Cardiac fibroblast (primary cell): ENCODE data around the gene PALD1.
A peak's percentile ranks its signal among the peaks of the same experiment; 100 is the strongest.

Source experiments
- DNase-seq, 2 donors: peaks; one replicate each; pipeline versions ENCODE4 v3.0.0 to v3.0.0-alpha.2; 2010; ENCODE audit warnings: low read depth in 2 of 2
- H3K4me3 ChIP-seq, 2 donors: replicated peaks in 1 of 2; 1 replicate in 1 of 2; 2 replicates in 1 of 2; pipeline ENCODE4 v1.5.1; 2011; ENCODE audit warnings: low read depth in 2 of 2, low read length in 2 of 2, mild to moderate bottlenecking in 2 of 2, moderate library complexity in 1 of 2
- TF ChIP-seq, protein P1 (sequence below): IDR thresholded peaks from one replicate; pipeline ENCODE4 v1.5.1; 2011; ENCODE audit warnings: low read depth, mild to moderate bottlenecking, low read length, inconsistent platforms

PALD1 gene

DNA sequence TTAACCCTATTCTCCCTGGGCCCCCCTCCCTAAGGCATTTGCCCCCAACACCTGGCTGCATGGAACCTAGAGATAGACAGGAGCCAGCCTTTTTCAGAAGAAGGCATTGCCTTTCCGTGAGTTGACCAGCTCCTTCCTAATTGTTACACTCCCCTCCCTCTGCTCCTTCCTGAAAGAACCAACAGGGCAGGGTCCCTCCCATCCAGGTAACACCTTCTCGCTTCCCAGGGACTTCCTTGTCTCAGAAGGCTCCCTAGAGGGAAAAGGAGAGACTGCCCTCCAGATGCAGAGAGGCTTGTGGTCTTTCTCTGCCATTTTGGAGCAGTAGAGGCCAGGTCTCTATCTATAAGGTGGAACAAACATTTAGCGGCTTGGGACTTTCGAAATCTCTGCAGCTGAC lies 31.9 kb downstream of the PALD1 start:
- H3K4me3 ChIP-seq: no peak overlapping the region
- TF ChIP-seq, protein P1, sequence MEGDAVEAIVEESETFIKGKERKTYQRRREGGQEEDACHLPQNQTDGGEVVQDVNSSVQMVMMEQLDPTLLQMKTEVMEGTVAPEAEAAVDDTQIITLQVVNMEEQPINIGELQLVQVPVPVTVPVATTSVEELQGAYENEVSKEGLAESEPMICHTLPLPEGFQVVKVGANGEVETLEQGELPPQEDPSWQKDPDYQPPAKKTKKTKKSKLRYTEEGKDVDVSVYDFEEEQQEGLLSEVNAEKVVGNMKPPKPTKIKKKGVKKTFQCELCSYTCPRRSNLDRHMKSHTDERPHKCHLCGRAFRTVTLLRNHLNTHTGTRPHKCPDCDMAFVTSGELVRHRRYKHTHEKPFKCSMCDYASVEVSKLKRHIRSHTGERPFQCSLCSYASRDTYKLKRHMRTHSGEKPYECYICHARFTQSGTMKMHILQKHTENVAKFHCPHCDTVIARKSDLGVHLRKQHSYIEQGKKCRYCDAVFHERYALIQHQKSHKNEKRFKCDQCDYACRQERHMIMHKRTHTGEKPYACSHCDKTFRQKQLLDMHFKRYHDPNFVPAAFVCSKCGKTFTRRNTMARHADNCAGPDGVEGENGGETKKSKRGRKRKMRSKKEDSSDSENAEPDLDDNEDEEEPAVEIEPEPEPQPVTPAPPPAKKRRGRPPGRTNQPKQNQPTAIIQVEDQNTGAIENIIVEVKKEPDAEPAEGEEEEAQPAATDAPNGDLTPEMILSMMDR: no peak
- no peak for DNase-seq

DNA sequence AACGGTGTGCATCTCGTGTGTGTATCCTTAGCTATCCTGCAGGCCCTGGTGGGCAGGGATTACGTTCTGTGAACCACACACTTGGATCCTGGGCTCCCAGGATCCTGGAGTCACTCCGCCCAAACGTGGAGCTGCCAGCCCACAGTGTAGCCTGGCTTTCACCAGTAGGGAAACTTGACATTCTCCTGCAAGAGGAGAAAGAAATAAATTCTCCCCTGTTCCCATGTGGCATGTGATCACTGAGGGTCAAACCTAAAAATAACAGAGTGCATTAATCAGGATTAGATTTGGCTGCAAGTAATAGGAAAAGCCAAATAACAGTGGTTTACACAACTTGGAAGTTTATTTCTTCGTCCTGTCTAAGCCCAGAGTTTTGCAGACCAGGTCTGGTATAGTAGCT lies 32.3 kb downstream of the PALD1 start:
- TF ChIP-seq, protein P1: no peak
- no peak overlapping the region for H3K4me3 ChIP-seq
- no peak for DNase-seq

DNA sequence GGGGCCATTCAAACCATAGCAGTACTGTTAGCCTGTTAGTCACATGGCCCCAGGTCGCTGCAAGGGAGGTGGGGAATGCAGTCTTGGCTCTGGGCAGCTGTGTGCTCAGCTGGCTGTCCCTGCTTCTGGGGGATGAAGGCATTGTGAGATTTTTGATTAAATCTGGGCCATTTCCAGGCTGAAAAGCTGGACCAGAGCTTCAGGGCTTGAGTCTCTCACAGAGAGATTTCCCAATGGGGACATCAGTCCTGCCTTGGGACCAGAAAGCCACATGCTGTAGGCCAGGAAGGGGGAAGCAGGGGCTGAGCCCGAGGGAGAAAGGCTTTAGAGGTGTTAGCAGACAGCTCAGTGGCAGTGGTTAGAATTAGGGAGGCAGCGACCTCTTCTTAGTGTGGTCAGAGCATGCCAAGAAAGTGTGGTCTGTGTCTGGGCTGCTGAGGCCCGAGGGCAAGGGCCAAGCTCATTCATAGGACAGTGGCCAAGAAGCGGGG lies 33.6 kb downstream of the PALD1 start:
- TF ChIP-seq, protein P1: no peak
- DNase-seq: peak in 1 of 2 donors; percentile 41
- H3K4me3 ChIP-seq: no peak overlapping the region

GRCh38 chr10:70513848-70514309 lies 35.3 kb downstream of the PALD1 start:
- H3K4me3 ChIP-seq: no peak overlapping the region
- DNase-seq: no peak
- TF ChIP-seq, protein P1: no peak

GRCh38 chr10:70514591-70514990 lies 36.0 kb downstream of the PALD1 start:
- TF ChIP-seq, protein P1: no peak
- DNase-seq: no peak
- H3K4me3 ChIP-seq: no peak overlapping the region

DNA sequence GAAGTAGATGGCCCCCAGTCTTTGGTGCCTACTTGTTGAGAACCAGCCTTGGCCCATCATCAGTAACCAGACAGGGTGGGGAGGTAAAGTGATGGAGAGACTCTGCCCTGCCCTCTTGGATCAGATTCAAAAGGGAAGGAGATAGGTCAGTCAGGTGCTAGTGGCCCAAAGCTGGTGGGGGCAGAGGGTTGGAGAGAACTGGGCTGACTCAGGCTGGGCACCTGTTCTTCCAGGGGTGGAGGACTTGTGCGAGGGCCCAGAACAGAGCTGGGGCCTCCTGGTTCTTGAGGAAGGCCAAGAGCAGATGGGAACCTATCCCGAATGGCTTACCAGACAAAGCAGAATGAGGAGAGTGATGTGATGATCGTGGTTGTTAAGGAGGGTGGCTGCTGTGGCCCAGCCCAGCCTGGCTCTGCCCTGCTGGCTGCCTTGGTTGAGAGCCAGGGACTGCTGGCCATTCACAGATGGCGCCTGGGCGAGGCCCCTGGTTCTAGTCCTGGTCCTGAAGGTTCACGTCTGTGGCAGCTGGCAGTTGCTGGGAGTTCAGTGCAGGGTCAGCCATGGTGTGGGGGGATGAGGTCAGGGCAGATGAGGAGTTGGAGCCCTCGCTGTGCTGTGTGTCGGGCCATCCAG lies 36.6 kb downstream of the PALD1 start:
- no peak for DNase-seq
- H3K4me3 ChIP-seq: no peak overlapping the region
- TF ChIP-seq, protein P1: no peak

- TF ChIP-seq, protein P1: no peak
- DNase-seq: peak in 1 of 2 donors; percentile 28
- no peak overlapping the region for H3K4me3 ChIP-seq
These were observed 40.1 kb downstream of the PALD1 start for GRCh38 chr10:70518695-70519094.
